Stimulated activated CD4-positive, alpha-beta T cell treated with anti-CD3 and anti-CD28 coated beads, Interleukin-15, amount 100 ng/mL, for 48 hours (primary cell): ENCODE results near the gene FRMD6.
"Not testable (repeated sequence)": the region's sequence is repeated elsewhere in the genome, so short reads cannot be mapped to it uniquely, and the experiment has no call there.

Experiments
- DNase-seq, 2 donors: peaks; one replicate each; pipeline ENCODE4 v3.0.0-alpha.2; 2020; ENCODE audit warnings: low read depth in 2 of 2

The FRMD6 gene

GRCh38 chr14:51630987-51631386 is 20.7 kb upstream of the FRMD6 start:
- no peak for DNase-seq

DNA sequence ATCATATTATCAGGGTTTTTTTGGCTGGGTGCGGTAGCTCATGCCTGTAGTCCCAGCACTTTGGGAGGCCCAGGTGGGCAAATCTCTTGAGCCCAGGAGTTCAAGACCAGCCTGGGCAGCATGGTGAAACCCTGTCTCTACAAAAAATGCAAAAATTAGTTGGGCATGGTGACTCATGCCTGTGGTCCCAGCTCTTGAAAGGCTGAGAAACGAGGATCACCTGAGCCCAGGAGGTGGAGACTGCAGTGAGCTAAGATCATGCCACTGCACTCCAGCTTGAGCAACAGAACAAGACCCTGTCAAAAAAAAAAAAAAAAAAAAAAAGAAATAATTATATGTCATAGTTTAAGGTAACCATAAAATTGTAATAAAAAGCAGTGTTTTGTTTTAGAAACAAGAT is 18.4 kb upstream of the FRMD6 start:
- DNase-seq, result not testable (repeated sequence)

- DNase-seq, result no peak
Measured at GRCh38 chr14:51636109-51636508, 15.6 kb upstream of the FRMD6 start.

- DNase-seq, result no peak
Measured at GRCh38 chr14:51638071-51638944, 13.4 kb upstream of the FRMD6 start.

DNA sequence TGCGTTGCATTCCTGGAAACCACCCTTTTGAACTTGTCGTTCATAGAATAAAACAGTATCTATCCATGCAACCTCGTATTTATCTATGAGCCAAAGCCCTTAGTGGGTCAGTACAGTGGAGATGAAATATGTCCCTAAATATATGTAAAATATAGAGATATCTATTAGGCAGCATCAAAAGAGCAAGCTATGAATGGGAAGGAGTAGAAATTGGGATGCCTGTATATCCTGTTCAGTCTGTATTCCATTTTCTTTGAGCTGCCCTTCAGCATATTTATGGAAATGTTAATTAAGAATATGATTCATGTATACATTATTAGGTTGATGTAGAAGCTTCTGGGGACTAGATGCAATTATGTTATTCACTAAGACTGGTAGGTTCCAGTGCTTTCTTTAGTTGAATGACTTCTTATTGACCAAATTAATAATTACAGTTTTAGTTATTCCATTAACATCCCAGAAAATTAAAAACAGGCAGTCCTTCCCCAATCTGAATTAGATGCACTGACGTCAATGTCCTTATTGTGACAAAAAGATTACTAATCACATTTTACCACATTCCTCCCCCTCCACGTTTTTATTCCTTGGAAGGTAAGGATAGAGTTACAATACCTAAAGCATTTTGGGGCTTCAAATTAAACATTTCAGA is 11.9 kb upstream of the FRMD6 start:
- no peak for DNase-seq

GRCh38 chr14:51643140-51643539 is 8.6 kb upstream of the FRMD6 start:
- no peak for DNase-seq

DNA sequence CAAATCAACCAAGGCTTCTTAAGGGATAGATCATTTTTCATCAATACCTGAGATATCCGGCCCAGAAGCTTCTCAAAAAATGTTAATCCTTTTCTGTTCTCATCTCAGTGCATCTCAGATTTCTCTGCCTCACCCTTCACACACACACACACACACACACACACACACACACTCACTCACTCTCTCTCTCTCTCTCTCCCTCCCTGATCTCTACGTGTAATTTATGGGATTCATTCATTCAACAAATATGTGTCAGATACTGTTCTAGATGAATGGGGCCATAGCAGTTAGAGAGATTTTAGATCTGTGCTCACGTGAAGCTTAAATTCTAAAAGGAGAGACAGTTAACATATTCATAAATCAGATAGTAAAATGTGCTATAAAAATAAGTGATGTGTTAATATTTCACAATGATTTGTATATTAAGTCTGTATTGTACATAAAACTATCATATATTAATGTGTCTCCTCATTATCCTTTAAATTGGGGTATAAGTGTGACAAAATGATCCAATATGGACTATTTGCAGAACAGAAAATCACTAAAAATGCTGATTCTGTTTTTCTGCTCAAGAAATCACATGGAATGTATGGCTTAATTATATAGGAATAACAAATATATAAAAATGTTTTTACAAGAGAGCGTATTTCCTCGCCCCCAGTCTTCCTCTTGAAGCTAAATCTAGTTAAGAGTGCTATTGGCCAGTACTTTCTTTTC is 7.3 kb upstream of the FRMD6 start:
- no peak for DNase-seq

- no peak for DNase-seq
Measured at GRCh38 chr14:51648296-51648695, 3.4 kb upstream of the FRMD6 start.

- no peak for DNase-seq
Measured at GRCh38 chr14:51650716-51651387, 858 bp upstream of the FRMD6 start.

DNA sequence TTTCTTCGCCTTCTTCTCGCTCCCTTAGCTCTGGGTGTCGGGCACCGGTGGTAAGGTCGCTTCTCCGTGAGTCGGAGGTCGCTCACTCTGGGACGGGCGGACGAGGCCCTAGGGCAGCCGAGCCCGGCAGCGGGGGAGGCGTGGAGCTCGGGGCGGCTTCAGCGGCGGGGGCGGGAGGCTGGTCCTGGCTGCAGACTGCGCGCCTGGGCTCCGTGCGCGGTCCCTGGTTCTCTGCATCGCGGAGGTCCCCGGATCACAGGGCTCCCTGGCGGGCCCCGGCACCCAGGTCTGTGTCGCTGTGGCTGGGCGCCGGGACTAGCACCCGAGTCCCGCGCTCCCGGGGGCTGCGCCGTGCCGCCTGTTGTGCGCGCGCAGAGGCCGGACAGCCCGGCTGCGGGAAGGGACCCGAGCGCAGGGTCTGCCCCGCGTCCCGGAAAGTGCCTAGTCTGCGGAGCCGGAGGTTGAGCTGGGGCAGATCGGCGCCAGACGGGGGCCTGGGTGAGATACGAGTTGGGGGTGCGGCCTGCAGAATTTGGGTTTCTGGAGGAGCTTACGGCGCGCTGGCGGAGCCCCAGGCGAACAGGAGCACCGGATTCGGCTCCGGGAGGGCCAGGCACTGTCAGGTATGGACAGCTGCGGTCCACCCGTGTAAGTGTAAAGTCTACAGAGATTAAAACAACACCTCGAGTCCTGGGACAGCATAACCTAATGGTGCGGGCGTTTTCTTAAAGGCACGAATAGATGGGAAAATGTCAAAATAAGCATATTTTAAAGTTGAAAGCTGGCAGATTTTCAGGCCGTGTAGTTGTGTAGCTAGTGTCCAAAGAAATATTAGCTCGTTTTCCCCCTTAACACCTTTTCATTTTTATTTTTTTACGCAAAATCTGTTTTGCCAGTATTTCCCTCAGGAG is 713 bp downstream of the FRMD6 start:
- peak in 1 of 2 donors; percentile 21 for DNase-seq

DNA sequence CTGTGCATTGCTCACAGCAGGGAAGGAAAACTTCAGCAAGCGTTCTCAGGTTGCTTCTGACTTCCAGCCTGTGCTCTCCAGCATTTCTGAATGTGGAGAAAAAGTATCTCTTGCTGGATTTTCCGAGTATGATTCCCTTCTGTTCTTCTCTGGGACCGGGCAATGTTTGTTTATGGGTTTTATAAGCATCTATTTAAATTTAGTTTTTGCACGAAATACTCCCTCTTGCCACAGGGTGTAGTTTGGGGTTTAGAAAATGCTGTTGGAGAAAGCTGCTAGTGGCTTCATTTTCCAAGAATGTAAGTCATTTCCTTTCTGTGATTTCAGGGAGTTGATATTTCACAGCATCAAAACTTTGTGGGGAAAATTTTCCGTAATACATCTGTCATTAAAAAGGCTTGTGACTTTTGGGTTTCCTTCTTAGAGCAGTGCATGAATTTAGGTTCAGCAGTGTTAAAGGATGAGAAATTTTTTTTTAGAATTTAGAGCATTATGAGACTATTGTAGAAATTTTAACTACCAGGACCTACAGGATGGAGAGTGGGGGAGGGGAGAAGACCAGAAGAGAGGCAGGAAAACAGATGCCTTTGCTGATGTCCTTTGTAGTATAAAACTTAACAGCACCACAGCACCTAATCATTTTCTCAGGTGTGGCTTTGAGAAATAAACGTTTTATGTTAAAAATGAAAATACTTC is 1.5 kb downstream of the FRMD6 start:
- DNase-seq, result no peak

DNA sequence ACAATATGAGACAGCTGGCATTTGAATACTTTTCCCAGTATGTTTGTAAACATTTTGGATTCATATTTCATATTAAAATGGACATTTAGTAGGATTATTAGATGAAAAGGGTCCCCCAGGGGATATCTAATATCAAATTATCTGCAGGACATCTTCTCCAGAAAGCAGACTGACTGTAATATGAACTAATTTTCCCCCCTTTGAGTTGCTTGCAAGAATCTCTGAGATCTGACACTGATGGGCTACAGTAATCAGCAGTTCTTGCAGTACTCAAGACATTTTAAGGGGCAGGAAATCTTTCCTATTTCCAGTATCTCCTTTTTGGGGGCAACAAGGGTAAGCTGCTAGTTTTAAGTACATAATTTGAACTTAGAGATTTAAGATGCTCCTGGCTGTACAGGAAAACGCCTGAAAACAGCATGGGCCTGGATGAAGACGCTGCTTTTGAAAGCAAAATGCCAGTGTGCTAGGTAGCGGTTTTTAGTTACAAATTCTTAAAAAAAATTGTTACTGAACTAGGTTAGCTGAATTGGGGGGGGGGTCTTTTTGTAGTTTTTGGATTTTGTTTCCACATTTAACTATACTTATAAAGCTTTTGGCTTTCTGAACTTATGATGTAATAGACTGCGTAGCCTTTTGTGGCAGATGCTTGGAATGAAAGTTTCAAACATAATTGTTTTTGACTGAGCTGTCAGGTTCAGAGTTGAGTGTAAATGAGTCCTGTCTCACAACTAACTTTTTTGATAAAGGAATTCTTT is 2.2 kb downstream of the FRMD6 start:
- DNase-seq, result no peak

DNA sequence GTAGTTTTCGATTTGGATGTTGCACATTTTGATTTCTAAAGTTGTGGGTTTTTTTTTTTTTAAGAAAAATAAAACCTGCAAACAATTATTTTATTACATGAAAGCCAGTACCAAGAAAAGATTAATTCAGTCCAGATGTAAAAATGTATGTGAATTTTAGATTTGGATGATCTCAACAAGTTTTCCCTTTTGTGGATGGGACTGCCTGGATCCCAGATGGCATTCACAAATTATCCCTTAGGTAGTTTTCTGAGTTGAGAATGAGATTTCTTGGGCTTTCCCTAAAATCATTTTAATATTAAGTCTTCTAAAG is 2.8 kb downstream of the FRMD6 start:
- DNase-seq, result no peak

DNA sequence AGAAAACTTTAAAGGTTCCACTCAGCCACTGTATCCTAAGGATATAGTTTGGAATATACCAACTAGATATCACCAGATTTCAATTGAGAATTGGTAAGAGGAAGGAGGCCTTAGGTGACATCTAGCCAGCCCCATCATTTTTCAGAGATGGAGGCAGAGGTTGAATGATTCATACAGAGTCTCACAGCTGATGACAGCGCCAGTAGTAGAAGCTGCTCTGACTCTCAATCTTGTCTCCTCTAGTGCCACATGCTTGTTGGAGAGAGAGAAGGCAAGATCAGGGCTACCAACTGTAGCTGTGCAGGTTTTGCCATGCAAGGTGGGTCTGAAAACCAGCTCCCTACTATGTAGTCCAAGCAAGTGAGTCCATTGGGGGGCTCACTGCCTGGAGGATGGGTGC is 6.1 kb downstream of the FRMD6 start:
- no peak for DNase-seq

GRCh38 chr14:51658441-51659173 is 6.9 kb downstream of the FRMD6 start:
- DNase-seq, result no peak

DNA sequence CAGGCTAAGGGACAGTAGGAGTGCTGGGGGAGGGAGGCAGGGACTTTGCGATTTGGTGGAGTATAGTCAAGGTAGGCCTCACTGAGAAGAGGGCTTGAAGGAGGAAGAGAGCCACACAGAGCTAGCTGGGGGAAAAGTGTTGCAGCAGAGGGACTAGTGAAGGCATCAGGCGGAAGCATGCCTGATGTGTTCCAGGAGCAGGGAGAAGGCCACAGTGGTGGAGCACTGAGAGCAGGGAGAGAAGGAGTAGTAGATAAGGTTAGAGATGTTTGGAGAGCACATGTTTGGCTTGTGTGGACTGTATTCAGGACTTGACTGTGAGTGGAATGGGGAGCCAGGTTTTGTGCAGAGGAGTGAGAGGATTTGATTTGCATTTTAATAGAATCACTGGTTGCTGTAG is 9.0 kb downstream of the FRMD6 start:
- DNase-seq, result no peak

DNA sequence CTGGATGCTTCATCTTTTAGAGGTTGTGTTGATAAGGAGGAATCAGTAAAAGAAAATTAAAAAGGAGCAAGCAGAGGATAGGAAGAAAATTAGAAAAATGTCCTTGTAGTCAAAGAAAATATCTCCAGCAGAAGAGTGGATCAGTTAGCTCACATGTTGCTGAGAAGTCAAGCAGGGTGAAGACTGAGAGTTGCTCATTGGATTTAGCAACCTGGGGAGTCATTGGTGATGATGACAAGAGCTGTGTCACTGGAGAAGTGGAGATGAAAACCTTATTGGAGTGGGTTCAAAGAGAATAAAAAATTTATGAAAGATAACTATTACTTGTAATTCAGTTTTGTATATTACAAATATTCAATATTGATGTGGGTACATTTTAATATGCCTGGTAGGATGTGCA is 9.8 kb downstream of the FRMD6 start:
- no peak for DNase-seq

- DNase-seq, result no peak
Measured at GRCh38 chr14:51663783-51664326, 12.1 kb downstream of the FRMD6 start.

DNA sequence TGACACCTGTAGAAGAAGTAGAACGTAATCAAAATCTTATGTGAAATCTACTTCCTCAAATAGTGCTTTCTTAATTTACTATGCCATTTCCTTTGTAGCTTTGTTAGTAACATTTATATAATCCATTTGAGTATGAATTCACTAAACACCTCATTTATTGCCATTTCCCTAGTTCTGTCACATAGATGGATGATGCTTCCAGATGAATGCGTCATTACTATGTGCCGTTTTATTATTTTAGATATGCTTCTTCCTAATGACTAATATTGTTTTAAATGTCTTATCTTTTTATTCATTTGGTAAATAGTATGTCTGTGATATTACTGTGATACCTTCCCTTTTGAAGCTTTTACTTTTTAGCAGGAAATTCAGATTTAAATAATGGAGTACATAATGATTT is 14.4 kb downstream of the FRMD6 start:
- DNase-seq, result no peak
